ENCODE data around the gene ADCYAP1R1.

ADCYAP1R1 gene

DNA sequence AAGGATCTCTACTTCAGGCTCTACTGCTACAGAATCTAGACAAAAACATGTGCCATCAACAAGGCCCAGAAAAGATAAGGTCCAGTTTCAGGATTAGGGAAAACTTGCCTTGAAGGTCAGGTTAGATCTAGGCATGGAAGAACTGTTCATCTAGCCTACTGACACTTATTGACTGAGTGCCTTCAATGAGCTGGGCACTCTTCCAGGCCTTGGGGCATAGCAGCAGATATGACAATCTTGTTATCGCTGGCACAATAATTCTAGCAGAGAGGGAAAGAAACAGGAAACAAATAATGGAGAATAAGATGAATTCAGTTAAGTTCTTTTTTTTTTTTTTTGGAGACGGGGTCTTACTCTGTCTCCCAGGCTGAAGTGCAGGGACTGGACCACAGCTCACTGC lies 71.6 kb downstream of the ADCYAP1R1 start:
- Histone ChIP-seq H3K27ac (no peak overlapping the region), H3K4me1 (no peaks in the 10 kb centered on the region), H3K36me3 (no peaks in the 10 kb centered on the region), H3K9me3 (no peaks in the 10 kb centered on the region), H3K27me3 (peaks cover 0 to 13% of the 10 kb centered on the region in 2 donors), H3K4me3 (no peak overlapping the region)
- intact Hi-C loops (cut with DNase I; ENCODE audit: low total_unique reads), result loop anchor here (2.0 to 5.0 kb wide), 2 partner anchors 141 to 325 kb away; no protein-coding TSS in a partner anchor
- TF ChIP-seq, protein P1, sequence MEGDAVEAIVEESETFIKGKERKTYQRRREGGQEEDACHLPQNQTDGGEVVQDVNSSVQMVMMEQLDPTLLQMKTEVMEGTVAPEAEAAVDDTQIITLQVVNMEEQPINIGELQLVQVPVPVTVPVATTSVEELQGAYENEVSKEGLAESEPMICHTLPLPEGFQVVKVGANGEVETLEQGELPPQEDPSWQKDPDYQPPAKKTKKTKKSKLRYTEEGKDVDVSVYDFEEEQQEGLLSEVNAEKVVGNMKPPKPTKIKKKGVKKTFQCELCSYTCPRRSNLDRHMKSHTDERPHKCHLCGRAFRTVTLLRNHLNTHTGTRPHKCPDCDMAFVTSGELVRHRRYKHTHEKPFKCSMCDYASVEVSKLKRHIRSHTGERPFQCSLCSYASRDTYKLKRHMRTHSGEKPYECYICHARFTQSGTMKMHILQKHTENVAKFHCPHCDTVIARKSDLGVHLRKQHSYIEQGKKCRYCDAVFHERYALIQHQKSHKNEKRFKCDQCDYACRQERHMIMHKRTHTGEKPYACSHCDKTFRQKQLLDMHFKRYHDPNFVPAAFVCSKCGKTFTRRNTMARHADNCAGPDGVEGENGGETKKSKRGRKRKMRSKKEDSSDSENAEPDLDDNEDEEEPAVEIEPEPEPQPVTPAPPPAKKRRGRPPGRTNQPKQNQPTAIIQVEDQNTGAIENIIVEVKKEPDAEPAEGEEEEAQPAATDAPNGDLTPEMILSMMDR (IDR thresholded peaks at IDR 0.05), result no peak
- no peak for DNase-seq

DNA sequence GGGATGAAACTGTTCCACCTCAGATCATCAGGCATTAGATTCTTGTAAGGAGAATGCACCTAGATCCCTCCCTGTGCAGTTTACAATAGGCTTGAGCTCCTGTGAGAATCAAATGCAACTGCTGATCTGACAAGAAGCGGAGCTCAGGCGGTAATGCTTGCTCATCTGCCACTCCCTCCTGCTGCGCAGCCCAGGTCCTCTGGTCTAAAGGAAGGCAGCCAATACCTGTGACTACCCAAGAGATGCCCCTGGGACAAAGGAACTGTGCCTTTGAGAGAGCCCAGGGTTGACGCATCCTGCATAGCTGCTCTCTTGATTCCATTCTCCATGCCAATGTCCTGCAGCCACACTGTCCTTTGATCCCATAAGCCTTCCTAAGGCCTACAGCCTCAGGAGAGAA lies 73.1 kb downstream of the ADCYAP1R1 start:
- H3K4me3 ChIP-seq, result no peak overlapping the region
- peaks cover 0 to 16% of the 10 kb centered on the region in 2 donors for H3K27me3 ChIP-seq
- intact Hi-C loops (cut with DNase I; ENCODE audit: low total_unique reads), result loop anchor here (2.0 kb wide), 1 partner anchor 326 kb away; no protein-coding TSS in a partner anchor
- DNase-seq, result no peak
- no peaks in the 10 kb centered on the region for H3K9me3 ChIP-seq
- no peaks in the 10 kb centered on the region for H3K36me3 ChIP-seq
- H3K27ac ChIP-seq, result no peak overlapping the region
- TF ChIP-seq, protein P1 (IDR thresholded peaks at IDR 0.05), result no peak
- H3K4me1 ChIP-seq, result no peaks in the 10 kb centered on the region

DNA sequence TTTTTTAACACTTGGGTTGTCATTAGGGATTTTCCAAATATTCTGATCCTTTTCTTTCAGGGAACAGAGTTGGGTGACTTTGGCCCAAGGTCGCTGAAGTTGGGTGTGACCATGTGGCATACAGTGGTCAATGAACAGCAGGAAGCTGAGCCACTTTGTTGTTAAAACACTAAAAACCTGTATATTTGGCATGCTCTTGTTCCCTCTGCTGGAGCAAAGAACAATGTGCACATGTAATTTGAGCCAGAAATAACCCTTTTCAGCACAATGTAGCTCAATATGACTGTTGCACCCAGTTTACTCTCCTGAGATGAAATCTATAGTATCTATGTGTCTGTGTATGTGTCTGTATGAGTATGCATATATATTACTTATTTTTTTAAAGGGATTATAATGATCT lies 74.9 kb downstream of the ADCYAP1R1 start:
- intact Hi-C loops (cut with DNase I; ENCODE audit: low total_unique reads), result no loop called here

DNA sequence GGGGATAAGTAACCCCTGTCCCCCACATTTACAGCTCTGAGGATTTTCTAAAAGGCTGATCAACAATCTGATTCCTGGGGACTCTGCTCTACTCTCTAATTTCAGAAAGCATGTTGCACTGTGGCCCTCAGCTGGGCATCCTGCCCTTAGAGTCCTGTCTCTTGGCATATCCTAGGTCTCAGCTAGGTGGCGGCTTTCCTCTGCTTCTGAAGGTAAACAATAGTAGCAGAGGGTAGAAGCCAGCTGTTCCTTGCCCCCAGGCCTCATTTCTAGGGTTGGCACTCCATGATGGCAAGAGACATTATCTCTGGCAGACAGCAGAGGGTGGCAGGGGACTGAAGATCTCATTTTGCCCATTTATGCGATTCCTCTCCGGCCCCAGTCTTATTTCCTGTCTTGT lies 77.0 kb downstream of the ADCYAP1R1 start:
- TF ChIP-seq, protein P1 (IDR thresholded peaks at IDR 0.05), result no peak
- Histone ChIP-seq H3K36me3 (no peaks in the 10 kb centered on the region), H3K27me3 (peaks cover 0 to 16% of the 10 kb centered on the region in 2 donors), H3K27ac (no peak overlapping the region), H3K4me3 (no peak overlapping the region), H3K4me1 (no peaks in the 10 kb centered on the region), H3K9me3 (no peaks in the 10 kb centered on the region)
- no peak for DNase-seq
- intact Hi-C loops (cut with DNase I; ENCODE audit: low total_unique reads), result no loop called here

More for the DNA sequence above, 74.9 kb downstream of the ADCYAP1R1 start:
- Histone ChIP-seq H3K27ac (no peak overlapping the region), H3K27me3 (peaks cover 0 to 16% of the 10 kb centered on the region in 2 donors), H3K4me3 (no peak overlapping the region), H3K36me3 (no peaks in the 10 kb centered on the region), H3K9me3 (no peaks in the 10 kb centered on the region), H3K4me1 (no peaks in the 10 kb centered on the region)
- TF ChIP-seq, protein P1 (IDR thresholded peaks at IDR 0.05), result no peak
- DNase-seq, result no peak

DNA sequence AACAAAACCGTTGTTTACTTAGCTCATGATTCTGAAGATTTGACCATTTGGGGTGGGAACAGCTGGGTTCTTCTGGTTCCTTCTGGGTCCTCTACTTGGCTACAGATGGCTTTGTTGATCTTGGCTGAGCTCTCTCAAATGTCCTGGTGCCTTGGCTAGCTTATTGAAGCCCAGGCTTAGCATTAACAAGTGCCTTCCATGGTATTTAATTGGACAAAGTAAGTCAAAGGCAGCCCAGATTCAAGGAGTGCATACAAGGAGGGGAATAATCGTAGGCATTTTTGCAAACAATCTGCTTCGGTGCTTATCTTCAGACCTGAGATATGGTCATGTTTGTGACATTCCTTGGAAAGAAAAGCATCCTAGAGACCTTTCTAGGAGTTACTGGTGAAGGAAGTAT lies 81.4 kb downstream of the ADCYAP1R1 start:
- Histone ChIP-seq H3K4me3 (no peak overlapping the region), H3K36me3 (no peaks in the 10 kb centered on the region), H3K27ac (no peak overlapping the region), H3K27me3 (peaks cover 0 to 6% of the 10 kb centered on the region in 2 donors), H3K9me3 (no peaks in the 10 kb centered on the region), H3K4me1 (no peaks in the 10 kb centered on the region)
- TF ChIP-seq, protein P1 (IDR thresholded peaks at IDR 0.05), result no peak
- DNase-seq, result no peak
- intact Hi-C loops (cut with DNase I; ENCODE audit: low total_unique reads), result loop anchor here (10.0 kb wide), 2 partner anchors 501 to 601 kb away; no protein-coding TSS in a partner anchor

Measured in tibial artery (tissue), 4 donors.